WTC11 (cell line): Measurements from ENCODE around the gene NR0B2. TPM values are rescaled to one million over a fixed set of nuclear protein-coding genes. Genes with fewer than 3 reads are reported as not detected.

Source experiments
- ARID4B ChIP-seq: sonication (generic); formaldehyde crosslinking; IDR thresholded peaks from 2 replicates; pipeline ENCODE4 v1.8.0; 2023; ENCODE audit warnings: missing genetic modification reagents, mild to moderate bottlenecking, borderline replicate concordance
- ATF1 ChIP-seq: sonication (generic); formaldehyde crosslinking; IDR thresholded peaks from 2 replicates; pipeline ENCODE4 v1.8.1; 2023; ENCODE audit warnings: mild to moderate bottlenecking, moderate library complexity, missing genetic modification reagents
- ATF6 ChIP-seq: sonication (generic); formaldehyde crosslinking; IDR thresholded peaks from 2 replicates; pipeline ENCODE4 v1.8.1; 2023; ENCODE audit warnings: mild to moderate bottlenecking, missing genetic modification reagents
- E2F5 ChIP-seq: sonication (generic); formaldehyde crosslinking; IDR thresholded peaks from 2 replicates; pipeline ENCODE4 v1.8.1; 2022; ENCODE audit warnings: mild to moderate bottlenecking, moderate library complexity, missing genetic modification reagents
- ESRRA ChIP-seq: sonication (generic); formaldehyde crosslinking; IDR thresholded peaks from 2 replicates; pipeline ENCODE4 v1.8.1; 2022; ENCODE audit warnings: mild to moderate bottlenecking, missing genetic modification reagents, borderline replicate concordance
- GRHL2 ChIP-seq: fragments of 250-450 bp; sonication (Bioruptor Pico); IDR thresholded peaks from 2 replicates; pipeline ENCODE4 v1.8.0; 2022; ENCODE audit warnings: mild to moderate bottlenecking, moderate library complexity; ENCODE audit not compliant: insufficient replicate concordance, severe bottlenecking
- IRF2 ChIP-seq: sonication (generic); formaldehyde crosslinking; IDR thresholded peaks from 2 replicates; pipeline ENCODE4 v1.8.0; 2022; ENCODE audit warnings: low read depth, missing genetic modification reagents, borderline replicate concordance
- JAZF1 ChIP-seq: fragments of 250-450 bp; sonication (Bioruptor Pico); IDR thresholded peaks from 2 replicates; pipeline ENCODE4 v1.9.0; 2021; ENCODE audit warnings: moderate library complexity, mild to moderate bottlenecking, inconsistent platforms
- JUN ChIP-seq: sonication (generic); formaldehyde crosslinking; IDR thresholded peaks from 2 replicates; pipeline ENCODE4 v1.8.0; 2023; ENCODE audit warnings: mild to moderate bottlenecking, missing genetic modification reagents
- MAX ChIP-seq: sonication (generic); formaldehyde crosslinking; IDR thresholded peaks from 2 replicates; pipeline ENCODE4 v1.8.0; 2022; ENCODE audit warnings: mild to moderate bottlenecking, missing genetic modification reagents
- MLX ChIP-seq: sonication (generic); formaldehyde crosslinking; IDR thresholded peaks from 2 replicates; pipeline ENCODE4 v1.8.1; 2023; ENCODE audit warnings: mild to moderate bottlenecking, missing genetic modification reagents, moderate library complexity
- MXD4 ChIP-seq: fragments of 250-450 bp; sonication (Bioruptor Pico); IDR thresholded peaks from 2 replicates; pipeline ENCODE4 v1.8.0; 2021; ENCODE audit warnings: mild to moderate bottlenecking, moderate library complexity, borderline replicate concordance
- RORB ChIP-seq: fragments of 250-450 bp; sonication (Bioruptor Pico); IDR thresholded peaks from 2 replicates; pipeline ENCODE4 v1.9.0; 2021; ENCODE audit warnings: mild to moderate bottlenecking
- SMAD3 ChIP-seq: sonication (generic); formaldehyde crosslinking; IDR thresholded peaks from 2 replicates; pipeline ENCODE4 v1.8.0; 2022; ENCODE audit warnings: missing genetic modification reagents, mild to moderate bottlenecking, borderline replicate concordance
- TP53 ChIP-seq: sonication (generic); formaldehyde crosslinking; IDR thresholded peaks from 2 replicates; pipeline ENCODE4 v1.8.1; 2023; ENCODE audit warnings: mild to moderate bottlenecking, missing genetic modification reagents
- ZNF138 ChIP-seq: sonication (generic); formaldehyde crosslinking; conservative IDR thresholded peaks from 2 replicates; pipeline ENCODE4 v1.8.1; 2022; ENCODE audit warnings: mild to moderate bottlenecking, moderate library complexity, missing genetic modification reagents
- ZNF263 ChIP-seq: sonication (generic); formaldehyde crosslinking; IDR thresholded peaks from 2 replicates; pipeline ENCODE4 v1.8.1; 2022; ENCODE audit warnings: low read depth, mild to moderate bottlenecking, moderate library complexity, missing genetic modification reagents
- ZNF532 ChIP-seq: fragments of 250-450 bp; sonication (Bioruptor Pico); IDR thresholded peaks from 2 replicates; pipeline ENCODE4 v1.9.0; 2021; ENCODE audit warnings: mild to moderate bottlenecking, borderline replicate concordance
- total RNA-seq: library from RNA; stranded (reverse); gene quantifications from 3 replicates; pipeline ENCODE4 v1.2.3, GENCODE V29; 2021

The NR0B2 gene
- total RNA-seq, 1 experiment from 2014 or later: not detected

- TF ChIP-seq E2F5 (no peak), MAX (peak; percentile 44; the same call in 1 of the 2 replicates), ATF6 (CRISPR knock-in tag) (no peak), ZNF532 (no peak), ESRRA (CRISPR knock-in tag) (no peak), MLX (CRISPR knock-in tag) (no peak), GRHL2 (CRISPR knock-in tag) (no peak), ZNF263 (no peak), JAZF1 (no peak), RORB (no peak), ATF1 (CRISPR knock-in tag) (no peak), IRF2 (CRISPR knock-in tag) (no peak), TP53 (CRISPR knock-in tag) (no peak), MXD4 (CRISPR knock-in tag) (no peak), ZNF138 (no peak), SMAD3 (no peak), ARID4B (CRISPR knock-in tag) (no peak), JUN (CRISPR knock-in tag) (no peak)
Measured at GRCh38 chr1:26862781-26863684, 50.7 kb downstream of the NR0B2 start, which contains the start of gene SFN (continued).
